MCF 10A (cell line): ENCODE results near the gene GRN. TPM values are rescaled to one million over a fixed set of nuclear protein-coding genes. Genes with fewer than 3 reads are reported as not detected.

Experiments used
- BruUV-seq: library from RNA; stranded (reverse); fragments of 400-500 nt; replicated peaks from 2 replicates; lab custom pipeline; 2021; lab: Mats Ljungman, UMichigan
- CTCF ChIA-PET: fragments of 300-600 bp; sonication (Branson Sonifier 250); formaldehyde crosslinking; extraction: SDS; loops from one replicate; lab custom pipeline; 2021; ENCODE audit warnings: antibody characterized with exemption, inconsistent platforms; lab: Yijun Ruan, JAX
- POLR2A ChIA-PET: fragments of 300-600, 350-650 bp; sonication (Branson Sonifier 250); formaldehyde crosslinking; extraction: SDS; loops from one replicate; lab custom pipeline; 2020; ENCODE audit warnings: antibody characterized with exemption, inconsistent platforms; lab: Yijun Ruan, JAX
- DNase-seq: peaks from one replicate; pipeline ENCODE4 v3.0.0-alpha.2; 2018; ENCODE audit not compliant: unreplicated experiment
- H3K27ac Mint-ChIP-seq: one replicate; pipeline ENCODE4 v1.8.0; 2022; ENCODE audit warnings: mild to moderate bottlenecking, low read depth, mixed read lengths; ENCODE audit not compliant: unreplicated experiment
- H3K27me3 Mint-ChIP-seq: one replicate; pipeline ENCODE4 v1.8.0; 2022; ENCODE audit warnings: mixed read lengths; ENCODE audit not compliant: insufficient read depth, unreplicated experiment
- H3K36me3 Mint-ChIP-seq: one replicate; pipeline ENCODE4 v1.8.0; 2022; ENCODE audit warnings: mild to moderate bottlenecking, moderate library complexity, mixed read lengths; ENCODE audit not compliant: insufficient read depth, unreplicated experiment
- H3K4me1 Mint-ChIP-seq: one replicate; pipeline ENCODE4 v1.8.0; 2022; ENCODE audit warnings: mixed read lengths; ENCODE audit not compliant: insufficient read depth, unreplicated experiment
- H3K4me3 Mint-ChIP-seq: one replicate; pipeline ENCODE4 v1.8.0; 2022; ENCODE audit warnings: mild to moderate bottlenecking, moderate library complexity, mixed read lengths; ENCODE audit not compliant: unreplicated experiment
- H3K9me3 Mint-ChIP-seq: one replicate; pipeline ENCODE4 v1.8.0; 2022; ENCODE audit warnings: mixed read lengths; ENCODE audit not compliant: unreplicated experiment
- intact Hi-C: fragments of 100-400 bp; cut with micrococcal nuclease; formaldehyde crosslinking; loops from 2 replicates; pipeline ENCODE4 v1.14.1; 2022
- total RNA-seq: library from RNA; stranded (reverse); gene quantifications from 2 replicates; pipeline ENCODE4 v1.2.3, GENCODE V29; 2022
- TF ChIP-seq, protein P1 (sequence below): fragments of 200-600 bp; IDR thresholded peaks from one replicate; pipeline ENCODE4 v1.8.0; 2022; ENCODE audit warnings: antibody characterized with exemption, mild to moderate bottlenecking; ENCODE audit not compliant: unreplicated experiment

The GRN gene
- total RNA-seq, 1 experiment from 2014 or later, result 143 TPM

DNA sequence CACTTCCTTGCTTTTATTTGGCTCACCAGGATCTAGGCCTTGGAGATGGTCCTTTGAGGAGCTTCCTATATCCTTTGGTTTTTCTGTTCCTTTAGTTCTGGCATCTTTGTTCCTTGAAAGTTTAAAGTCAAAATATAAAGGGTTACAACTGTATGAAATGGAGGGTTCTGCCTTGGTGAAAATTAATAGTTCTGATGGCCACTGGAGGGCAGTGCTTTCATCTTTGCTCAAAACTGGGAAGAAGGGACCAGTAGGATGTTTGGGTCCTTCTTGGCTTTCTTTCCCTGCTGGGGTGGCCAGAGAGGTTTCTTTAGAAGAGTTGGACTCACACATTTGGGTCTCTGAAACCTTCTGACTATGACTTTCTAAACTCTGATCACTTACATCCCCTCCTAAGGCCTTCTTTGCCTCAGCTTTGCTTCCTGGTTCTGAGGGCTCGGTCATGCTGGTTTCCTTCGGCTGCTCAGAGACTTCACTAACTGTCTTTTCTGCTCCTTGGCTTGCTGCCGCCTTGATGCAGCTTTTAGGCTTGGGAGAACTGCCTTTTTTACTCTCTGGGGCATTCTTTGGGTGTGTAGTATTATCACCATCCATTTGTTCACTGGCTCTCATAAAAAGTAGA is 55.2 kb downstream of the GRN start:
- no peaks in the 10 kb centered on the region for H3K27me3 Mint-ChIP-seq
- TF ChIP-seq, protein P1, sequence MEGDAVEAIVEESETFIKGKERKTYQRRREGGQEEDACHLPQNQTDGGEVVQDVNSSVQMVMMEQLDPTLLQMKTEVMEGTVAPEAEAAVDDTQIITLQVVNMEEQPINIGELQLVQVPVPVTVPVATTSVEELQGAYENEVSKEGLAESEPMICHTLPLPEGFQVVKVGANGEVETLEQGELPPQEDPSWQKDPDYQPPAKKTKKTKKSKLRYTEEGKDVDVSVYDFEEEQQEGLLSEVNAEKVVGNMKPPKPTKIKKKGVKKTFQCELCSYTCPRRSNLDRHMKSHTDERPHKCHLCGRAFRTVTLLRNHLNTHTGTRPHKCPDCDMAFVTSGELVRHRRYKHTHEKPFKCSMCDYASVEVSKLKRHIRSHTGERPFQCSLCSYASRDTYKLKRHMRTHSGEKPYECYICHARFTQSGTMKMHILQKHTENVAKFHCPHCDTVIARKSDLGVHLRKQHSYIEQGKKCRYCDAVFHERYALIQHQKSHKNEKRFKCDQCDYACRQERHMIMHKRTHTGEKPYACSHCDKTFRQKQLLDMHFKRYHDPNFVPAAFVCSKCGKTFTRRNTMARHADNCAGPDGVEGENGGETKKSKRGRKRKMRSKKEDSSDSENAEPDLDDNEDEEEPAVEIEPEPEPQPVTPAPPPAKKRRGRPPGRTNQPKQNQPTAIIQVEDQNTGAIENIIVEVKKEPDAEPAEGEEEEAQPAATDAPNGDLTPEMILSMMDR, result peak; percentile 39
- ChIA-PET CTCF (interaction anchor here (0.6 to 2.8 kb wide), 14 partner anchors 9 to 563 kb away, joined by 3 to 12 read pairs (median 4); no protein-coding TSS in a partner anchor), POLR2A (interaction anchor here (0.7 kb wide), 1 partner anchor 28 kb away, joined by 3 read pairs; no protein-coding TSS in a partner anchor)
- peaks cover 88% of the 10 kb centered on the region for H3K36me3 Mint-ChIP-seq
- intact Hi-C loops, result loop anchor here (1.0 to 10.0 kb wide), 3 partner anchors 102 to 234 kb away; partner anchors contain the start of gene GPATCH8
- H3K9me3 Mint-ChIP-seq, result no peaks in the 10 kb centered on the region
- H3K27ac Mint-ChIP-seq, result no peak overlapping the region
- no peak overlapping the region for H3K4me3 Mint-ChIP-seq
- BruUV-seq, result no TSS peak
- peak; percentile 38 for DNase-seq
- no peaks in the 10 kb centered on the region for H3K4me1 Mint-ChIP-seq

Other genes starting within 250 kb of the GRN start
- gene HDAC5, start 221.7 kb upstream of the GRN start, total RNA-seq, result 12.1 TPM in 2 replicates
- 5.4 and 6.7 TPM in 2 replicates for gene HROB, start 203.4 kb upstream of the GRN start, total RNA-seq
- gene ASB16, start 174.6 kb upstream of the GRN start, total RNA-seq, result not detected in 2 replicates
- 26.5 and 37.7 TPM in 2 replicates for gene TMUB2, start 158.3 kb upstream of the GRN start, total RNA-seq
- 65.7 and 74.8 TPM in 2 replicates for gene ATXN7L3, start 145.4 kb upstream of the GRN start, total RNA-seq
- 71.4 and 79.7 TPM in 2 replicates for gene UBTF, start 125.6 kb upstream of the GRN start, total RNA-seq
- gene SLC4A1, start 77.2 kb upstream of the GRN start, total RNA-seq, result not detected in 2 replicates
- 0.28 and 1.0 TPM in 2 replicates for gene RUNDC3A, start 36.7 kb upstream of the GRN start, total RNA-seq
- gene SLC25A39, start 20.5 kb upstream of the GRN start, total RNA-seq, result 157 and 169 TPM in 2 replicates
- gene FAM171A2, start 18.6 kb downstream of the GRN start, total RNA-seq, result 0.30 TPM in 1 of 2 replicates, not detected in the other
- 0.12 and 0.52 TPM in 2 replicates for gene ITGA2B, start 44.3 kb downstream of the GRN start, total RNA-seq
- 40.8 and 43.6 TPM in 2 replicates for gene GPATCH8, start 158.1 kb downstream of the GRN start, total RNA-seq
- 6.8 and 10.1 TPM in 2 replicates for gene FZD2, start 212.2 kb downstream of the GRN start, total RNA-seq